Activated CD8-positive, alpha-beta memory T cell treated with anti-CD3 and anti-CD28 coated beads for 36 hours (primary cell): ENCODE results near the gene INSYN1. TPM values are rescaled to one million over a fixed set of nuclear protein-coding genes. Genes with fewer than 3 reads are reported as not detected.
"Not testable (repeated sequence)": the region's sequence is repeated elsewhere in the genome, so short reads cannot be mapped to it uniquely, and the experiment has no call there.

Experiments used
- CTCF ChIA-PET: fragments of 350-600 bp; sonication (Branson Sonifier 250); formaldehyde crosslinking; loops from one replicate; lab custom pipeline; 2021; ENCODE audit warnings: antibody characterized with exemption; lab: Charles Lee
- POLR2A ChIA-PET: fragments of 350-600 bp; sonication (Branson Sonifier 250); formaldehyde crosslinking; loops from one replicate; lab custom pipeline; 2021; ENCODE audit warnings: antibody characterized with exemption; lab: Charles Lee
- total RNA-seq, 2 experiments: library from RNA; stranded (reverse); gene quantifications; one replicate each; pipeline ENCODE4 v1.2.3, GENCODE V29; 2021

The INSYN1 gene
- total RNA-seq, 2 experiments from 2014 or later, result not detected

- CTCF ChIA-PET, result no interaction called here
Measured at GRCh38 chr15:73751899-73752805, 999 bp downstream of the INSYN1 start.

GRCh38 chr15:73751511-73751898 lies 1.6 kb downstream of the INSYN1 start:
- ChIA-PET POLR2A (no interaction called here), CTCF (no interaction called here)

More at GRCh38 chr15:73751899-73752805, 999 bp downstream of the INSYN1 start:
- POLR2A ChIA-PET, result no interaction called here

- ChIA-PET POLR2A (interaction anchor here (0.7 kb wide), 1 partner anchor 876 kb away, joined by 3 read pairs; no protein-coding TSS in a partner anchor), CTCF (no interaction called here)
Measured at GRCh38 chr15:73750951-73751350, 2.2 kb downstream of the INSYN1 start.

GRCh38 chr15:73750438-73750837 lies 2.7 kb downstream of the INSYN1 start:
- POLR2A ChIA-PET, result interaction anchor here (0.7 kb wide), 1 partner anchor 875 kb away, joined by 3 read pairs; no protein-coding TSS in a partner anchor
- CTCF ChIA-PET, result no interaction called here

- CTCF ChIA-PET, result no interaction called here
- POLR2A ChIA-PET, result no interaction called here
Measured at GRCh38 chr15:73749971-73750370, 3.2 kb downstream of the INSYN1 start.

GRCh38 chr15:73749533-73749932 lies 3.6 kb downstream of the INSYN1 start:
- ChIA-PET POLR2A (no interaction called here), CTCF (no interaction called here)

- CTCF ChIA-PET, result no interaction called here
- POLR2A ChIA-PET, result no interaction called here
Measured at GRCh38 chr15:73748730-73749129, 4.4 kb downstream of the INSYN1 start.

- ChIA-PET CTCF (no interaction called here), POLR2A (no interaction called here)
Measured at GRCh38 chr15:73747847-73748590, 5.1 kb downstream of the INSYN1 start.

- ChIA-PET POLR2A (no interaction called here), CTCF (no interaction called here)
Measured at GRCh38 chr15:73746883-73747282, 6.3 kb downstream of the INSYN1 start.

- CTCF ChIA-PET, result no interaction called here
- POLR2A ChIA-PET, result no interaction called here
Measured at GRCh38 chr15:73746261-73746660, 6.9 kb downstream of the INSYN1 start.

- POLR2A ChIA-PET, result no interaction called here
Measured at GRCh38 chr15:73745073-73745472, 8.1 kb downstream of the INSYN1 start.

GRCh38 chr15:73744293-73744692 lies 8.9 kb downstream of the INSYN1 start:
- ChIA-PET CTCF (no interaction called here), POLR2A (no interaction called here)

More at GRCh38 chr15:73745073-73745472, 8.1 kb downstream of the INSYN1 start:
- CTCF ChIA-PET, result no interaction called here

GRCh38 chr15:73741321-73741836 lies 11.8 kb downstream of the INSYN1 start:
- POLR2A ChIA-PET, result no interaction called here
- CTCF ChIA-PET, result no interaction called here

- ChIA-PET POLR2A (no interaction called here), CTCF (no interaction called here)
Measured at GRCh38 chr15:73740152-73741048, 12.8 kb downstream of the INSYN1 start.

- CTCF ChIA-PET, result no interaction called here
- POLR2A ChIA-PET, result no interaction called here
Measured at GRCh38 chr15:73737535-73737934, 15.6 kb downstream of the INSYN1 start.

- CTCF ChIA-PET, result no interaction called here
- POLR2A ChIA-PET, result no interaction called here
Measured at GRCh38 chr15:73732930-73733329, 20.2 kb downstream of the INSYN1 start.

- POLR2A ChIA-PET, CTCF ChIA-PET: not testable (repeated sequence)
Measured at GRCh38 chr15:73732051-73732450, 21.1 kb downstream of the INSYN1 start.

GRCh38 chr15:73727330-73727976 lies 25.7 kb downstream of the INSYN1 start:
- ChIA-PET POLR2A (no interaction called here), CTCF (no interaction called here)

GRCh38 chr15:73724212-73724611 lies 28.9 kb downstream of the INSYN1 start:
- ChIA-PET CTCF (no interaction called here), POLR2A (no interaction called here)
